K562 (cell line): ENCODE data around the gene DDX54. TPM values are rescaled to one million over a fixed set of nuclear protein-coding genes. Genes with fewer than 3 reads are reported as not detected.

ENCODE experiments used
- ATAC-seq: fragments of 200-7000 bp; cut with Tn5 transposase; 3 replicates; pipeline ENCODE4 v1.9.1; 2020; ENCODE audit warnings: moderate library complexity
- BruUV-seq: library from RNA; stranded (reverse); fragments of 400-500 nt; replicated peaks from 2 replicates; lab custom pipeline; 2021; lab: Mats Ljungman, UMichigan
- CTCF ChIA-PET: fragments of 300-600 bp; formaldehyde crosslinking; extraction: SDS; loops from one replicate; lab custom pipeline; 2021; ENCODE audit warnings: low intra/inter-chr PET ratio; lab: Yijun Ruan, JAX
- POLR2A ChIA-PET: fragments of 300-600, 350-650 bp; sonication (Branson Sonifier 250); formaldehyde crosslinking; extraction: SDS; loops from one replicate; lab custom pipeline; 2021; ENCODE audit warnings: antibody characterized with exemption, inconsistent platforms; lab: Yijun Ruan, JAX
- DNase-seq, 4 experiments: peaks; one replicate each; pipeline versions ENCODE4 v3.0.0 to v3.0.0-alpha.2; 2011 to 2018; ENCODE audit warnings: low spot score in 3 of 4, mixed read lengths in 3 of 4; ENCODE audit errors: extremely low read depth in 1 of 4
- FAIRE-seq: peaks from 2 replicates; lab custom pipeline; 2011; peaks lifted over from hg19 to GRCh38; lab: Jason Lieb, UNC
- H2AFZ ChIP-seq: 2 replicates; pipeline ENCODE4 v1.6.0; 2011; ENCODE audit warnings: low read depth, low read length, control low read depth, inconsistent platforms
- H3K27ac ChIP-seq: fragments of 200-600 bp; 3 replicates; pipeline ENCODE4 v1.8.0; 2011; ENCODE audit warnings: low read depth, mild to moderate bottlenecking, control low read depth, inconsistent platforms, low read length, moderate library complexity, mixed read lengths; ENCODE audit errors: extremely low read depth
- H3K27me3 ChIP-seq, 2 experiments: fragments of 300-600 bp in 1 of 2; 2 replicates in 1 of 2; 3 replicates in 1 of 2; pipeline versions ENCODE4 v1.6.0 to v1.8.0; 2011; ENCODE audit warnings: inconsistent platforms in 2 of 2, low read length in 2 of 2, mild to moderate bottlenecking in 1 of 2, mixed read lengths in 1 of 2, moderate library complexity in 1 of 2; ENCODE audit not compliant: control insufficient read depth in 2 of 2, insufficient read depth in 2 of 2
- H3K36me3 ChIP-seq: fragments of 300-600 bp; 3 replicates; pipeline ENCODE4 v1.8.0; 2011; ENCODE audit warnings: mild to moderate bottlenecking, low read length, inconsistent platforms; ENCODE audit not compliant: control insufficient read depth, insufficient read depth
- H3K4me1 ChIP-seq, 2 experiments: fragments of 200-600 bp in 1 of 2; replicated peaks in 1 of 2; 2 replicates in 1 of 2; 3 replicates in 1 of 2; pipeline versions ENCODE4 v1.5.1 to v1.8.0; 2011; ENCODE audit warnings: inconsistent platforms in 2 of 2, low read length in 2 of 2, mild to moderate bottlenecking in 1 of 2, mixed read lengths in 1 of 2, moderate library complexity in 1 of 2; ENCODE audit not compliant: control insufficient read depth in 2 of 2, insufficient read depth in 2 of 2
- H3K4me2 ChIP-seq: 2 replicates; pipeline ENCODE4 v1.6.1; 2011; ENCODE audit warnings: low read length, control low read depth, inconsistent platforms, mixed read lengths; ENCODE audit not compliant: insufficient read depth
- H3K4me3 ChIP-seq: fragments of 200-600 bp; sonication (generic), shearing (Covaris generic); 2 replicates; pipeline ENCODE4 v1.5.1; 2016; ENCODE audit warnings: control low read depth, inconsistent platforms
- H3K79me2 ChIP-seq: fragments of 200-600 bp; 3 replicates; pipeline ENCODE4 v1.8.0; 2011; ENCODE audit warnings: low read length, inconsistent platforms; ENCODE audit not compliant: control insufficient read depth, insufficient read depth
- H3K9ac ChIP-seq, 2 experiments: 2 replicates each; pipeline versions ENCODE4 v1.6.0 to v1.6.1; 2011; ENCODE audit warnings: low read depth in 2 of 2, low read length in 2 of 2, control low read depth in 1 of 2, inconsistent platforms in 1 of 2, mild to moderate bottlenecking in 1 of 2, mixed read lengths in 1 of 2; ENCODE audit not compliant: insufficient read depth in 1 of 2
- H3K9me1 ChIP-seq: one replicate; pipeline ENCODE4 v1.6.0; 2011; ENCODE audit warnings: inconsistent platforms, mild to moderate bottlenecking, low read length, moderate library complexity; ENCODE audit not compliant: control insufficient read depth, insufficient read depth
- H3K9me3 ChIP-seq: replicated peaks from 2 replicates; pipeline ENCODE4 v1.5.1; 2011; ENCODE audit warnings: low read depth, low read length, inconsistent platforms; ENCODE audit not compliant: control insufficient read depth, insufficient read depth
- H4K20me1 ChIP-seq: replicated peaks from 2 replicates; pipeline ENCODE4 v1.6.1; 2011; ENCODE audit warnings: low read length, inconsistent platforms, mixed read lengths; ENCODE audit not compliant: control insufficient read depth, insufficient read depth
- BRF1 ChIP-seq: IDR thresholded peaks from 3 replicates; pipeline ENCODE4 v1.6.1; 2011; ENCODE audit warnings: borderline replicate concordance, mild to moderate bottlenecking; ENCODE audit not compliant: insufficient read length; ENCODE audit errors: extremely low read depth
- CBX1 ChIP-seq: sonication (generic); IDR thresholded peaks from 2 replicates; pipeline ENCODE4 v1.6.1; 2016; ENCODE audit warnings: antibody characterized with exemption, low read depth, mild to moderate bottlenecking
- CBX2 ChIP-seq: fragments of 200-600 bp; sonication (generic); IDR thresholded peaks from one replicate; pipeline ENCODE4 v1.6.1; 2012; ENCODE audit warnings: mild to moderate bottlenecking, low read length, inconsistent platforms; ENCODE audit not compliant: insufficient read depth, poor library complexity, severe bottlenecking
- CREB5 ChIP-seq: fragments of 250-450 bp; sonication (Bioruptor Pico); IDR thresholded peaks from 2 replicates; pipeline ENCODE4 v1.5.0; 2020; ENCODE audit warnings: mild to moderate bottlenecking
- ESRRA ChIP-seq: fragments of 450-650 bp; IDR thresholded peaks from 2 replicates; pipeline ENCODE4 v1.6.1; 2014; ENCODE audit warnings: low read depth, mild to moderate bottlenecking, moderate library complexity, borderline replicate concordance
- ETV5 ChIP-seq: sonication (generic); formaldehyde crosslinking; IDR thresholded peaks from 2 replicates; pipeline ENCODE4 v1.4.0; 2020; ENCODE audit warnings: low read depth, mild to moderate bottlenecking, missing genetic modification reagents
- GTF2E2 ChIP-seq: fragments of 200-800 bp; sonication (Bioruptor generic); IDR thresholded peaks from 2 replicates; pipeline ENCODE4 v1.6.1; 2016; ENCODE audit warnings: missing genetic modification characterization, missing compliant biosample characterization
- HDAC1 ChIP-seq, 2 experiments: fragments of 450-650 bp; IDR thresholded peaks; 2 replicates each; pipeline ENCODE4 v1.6.1; 2016 to 2017; ENCODE audit warnings: inconsistent platforms in 1 of 2, mild to moderate bottlenecking in 1 of 2, moderate library complexity in 1 of 2
- NEUROD1 ChIP-seq: fragments of 150-350 bp; IDR thresholded peaks from 2 replicates; pipeline ENCODE4 v1.6.1; 2014; ENCODE audit warnings: borderline replicate concordance, low read length, low read depth; ENCODE audit not compliant: partially characterized antibody
- NONO ChIP-seq, 2 experiments: fragments of 200-400 bp in 1 of 2; fragments of 450-650 bp in 1 of 2; formaldehyde crosslinking in 1 of 2; IDR thresholded peaks; 2 replicates each; pipeline ENCODE4 v1.6.1; 2017; ENCODE audit warnings: low read depth in 2 of 2, mild to moderate bottlenecking in 2 of 2, moderate library complexity in 2 of 2, low read length in 1 of 2
- TCF7 ChIP-seq: sonication (generic); IDR thresholded peaks from 2 replicates; pipeline ENCODE4 v1.6.1; 2016; ENCODE audit warnings: antibody characterized with exemption, borderline replicate concordance
- UBTF ChIP-seq, 2 experiments: IDR thresholded peaks; 2 replicates each; pipeline ENCODE4 v1.6.1; 2012; ENCODE audit warnings: improper control_type of control experiment in 2 of 2, low read depth in 2 of 2, low read length in 2 of 2, borderline replicate concordance in 1 of 2
- WGBS: fragments of 100-300 bp; shearing (Covaris generic); methylation state at CpG from one replicate; pipeline ENCODE4 v1.1.6; 2016; ENCODE audit warnings: low coverage, mixed read lengths; ENCODE audit not compliant: insufficient coverage; ENCODE audit errors: missing lambda C conversion rate; 5-methylcytosine and 5-hydroxymethylcytosine counted together
- in situ Hi-C: fragments of 300-500 bp; cut with MboI; formaldehyde crosslinking; loops from 4 replicates; pipeline ENCODE4 v1.15.0; 2018; ENCODE audit warnings: inconsistent platforms, mixed read lengths
- intact Hi-C: fragments of 100-400 bp; cut with micrococcal nuclease; formaldehyde crosslinking; loops from 2 replicates; pipeline ENCODE4 v1.14.2; 2022
- polyA plus RNA-seq, 8 experiments: library from polyadenylated mRNA; depleted of rRNA in 4 of 8; stranded (reverse) in 5 of 8; unstranded in 3 of 8; fragments of >200 nt; fragmentation: Nextera tagmentation in 2 of 8; fragmentation: Illumina TruSeq in 1 of 8; extraction: Ambion mirVana in 2 of 8; extraction: Trizol in 1 of 8; gene quantifications; 2 replicates each; pipeline versions ENCODE4 v1.2.1 to v1.2.3, GENCODE V29; 2011 to 2014; ENCODE audit warnings: inconsistent platforms in 1 of 8, missing spikeins in 1 of 8
- total RNA-seq, 7 experiments: library from RNA; depleted of rRNA in 6 of 7; stranded (reverse); fragments of >200 nt in 6 of 7; fragmentation: Illumina TruSeq in 2 of 7; extraction: Trizol in 2 of 7; gene quantifications; 2 replicates each; pipeline versions ENCODE4 v1.2.1 to v1.2.3, GENCODE V29; 2011 to 2021; ENCODE audit warnings: low replicate concordance in 1 of 7
- TF ChIP-seq, protein P1 (sequence below): sonication (generic); formaldehyde crosslinking; IDR thresholded peaks from 2 replicates; pipeline ENCODE4 v1.8.1; 2022; ENCODE audit warnings: missing genetic modification reagents
- TF ChIP-seq, protein P2 (sequence below): sonication (generic); formaldehyde crosslinking; IDR thresholded peaks from 2 replicates; pipeline ENCODE4 v1.8.0; 2022; ENCODE audit warnings: mild to moderate bottlenecking, low read depth, missing genetic modification reagents

The DDX54 gene
- total and polyA plus RNA-seq, 9 of the 15 experiments (the other 6 are each of a cell fraction or from before 2014, with no cell fraction given): 1.4 to 135 (median 51.4) TPM

DNA sequence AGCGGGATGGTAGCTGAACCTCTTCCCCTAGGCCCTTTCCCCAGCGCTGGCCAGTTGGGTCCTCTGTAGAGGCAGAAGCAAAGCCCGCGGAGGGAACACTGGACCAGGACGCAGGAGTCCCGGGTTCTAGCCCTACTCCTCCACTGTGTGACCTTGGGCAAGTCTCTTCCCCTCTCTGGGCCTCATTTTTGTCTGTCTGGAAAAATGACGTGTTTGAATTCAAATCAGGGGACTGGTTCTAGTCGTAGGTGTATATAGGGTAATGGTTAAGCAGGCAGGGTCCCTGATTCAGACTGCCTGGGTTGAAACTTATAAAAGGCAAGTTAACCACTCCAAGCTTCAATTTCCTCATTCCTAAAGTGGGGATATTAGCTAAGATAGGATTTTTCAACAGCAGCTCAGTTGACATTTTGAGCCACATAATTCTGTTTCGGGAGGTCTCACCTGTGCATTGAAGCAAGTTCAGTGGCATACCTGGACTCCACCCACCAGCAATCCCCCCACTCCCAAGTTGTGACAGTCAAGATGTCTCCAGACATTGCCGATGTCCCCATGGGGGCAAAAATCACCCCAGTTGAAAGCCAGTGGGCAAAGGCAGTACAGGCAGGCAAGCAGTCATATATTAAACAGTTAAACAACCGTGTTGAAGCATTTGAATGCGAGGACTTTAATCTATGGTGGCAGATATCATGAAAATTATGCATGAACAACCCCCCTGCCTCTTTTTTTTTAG, 36.9 kb upstream of the DDX54 start:
- in situ Hi-C loops: no loop called here
- TF ChIP-seq GTF2E2 (tag) (no peak), NONO (IDR thresholded peaks at IDR 0.05; ENCODE audit: low read depth in 2 of 2, low read length in 1 of 2) (no peak), HDAC1 (IDR thresholded peaks at IDR 0.05) (peak in 1 of 2 experiments; percentile 5; a peak in 1 of 4 replicates), ETV5 (CRISPR knock-in tag) (no peak), CREB5 (no peak), CBX1 (0 out of 2 replicates have a peak, but pooled peaks have one; percentile 54), NEUROD1 (no peak), CBX2 (no peak), UBTF (IDR thresholded peaks at IDR 0.05; ENCODE audit: borderline replicate concordance in 1 of 2, low read depth in 2 of 2, low read length in 2 of 2) (no peak), BRF1 (no peak), ESRRA (peak; percentile 9), TCF7 (no peak)
- TF ChIP-seq, protein P1, sequence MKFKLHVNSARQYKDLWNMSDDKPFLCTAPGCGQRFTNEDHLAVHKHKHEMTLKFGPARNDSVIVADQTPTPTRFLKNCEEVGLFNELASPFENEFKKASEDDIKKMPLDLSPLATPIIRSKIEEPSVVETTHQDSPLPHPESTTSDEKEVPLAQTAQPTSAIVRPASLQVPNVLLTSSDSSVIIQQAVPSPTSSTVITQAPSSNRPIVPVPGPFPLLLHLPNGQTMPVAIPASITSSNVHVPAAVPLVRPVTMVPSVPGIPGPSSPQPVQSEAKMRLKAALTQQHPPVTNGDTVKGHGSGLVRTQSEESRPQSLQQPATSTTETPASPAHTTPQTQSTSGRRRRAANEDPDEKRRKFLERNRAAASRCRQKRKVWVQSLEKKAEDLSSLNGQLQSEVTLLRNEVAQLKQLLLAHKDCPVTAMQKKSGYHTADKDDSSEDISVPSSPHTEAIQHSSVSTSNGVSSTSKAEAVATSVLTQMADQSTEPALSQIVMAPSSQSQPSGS (CRISPR knock-in tag): no peak
- TF ChIP-seq, protein P2, sequence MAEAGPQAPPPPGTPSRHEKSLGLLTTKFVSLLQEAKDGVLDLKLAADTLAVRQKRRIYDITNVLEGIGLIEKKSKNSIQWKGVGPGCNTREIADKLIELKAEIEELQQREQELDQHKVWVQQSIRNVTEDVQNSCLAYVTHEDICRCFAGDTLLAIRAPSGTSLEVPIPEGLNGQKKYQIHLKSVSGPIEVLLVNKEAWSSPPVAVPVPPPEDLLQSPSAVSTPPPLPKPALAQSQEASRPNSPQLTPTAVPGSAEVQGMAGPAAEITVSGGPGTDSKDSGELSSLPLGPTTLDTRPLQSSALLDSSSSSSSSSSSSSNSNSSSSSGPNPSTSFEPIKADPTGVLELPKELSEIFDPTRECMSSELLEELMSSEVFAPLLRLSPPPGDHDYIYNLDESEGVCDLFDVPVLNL (CRISPR knock-in tag): no peak

More for the DNA sequence above, 36.9 kb upstream of the DDX54 start:
- Histone ChIP-seq H3K27me3 (no peaks in the 10 kb centered on the region), H3K36me3 (peaks cover 6% of the 10 kb centered on the region; the same call in 1 of the 3 replicates), H3K4me1 (peaks cover 13 to 23% of the 10 kb centered on the region in 2 experiments; a peak in 4 of 5 replicates), H3K4me3 (peak overlapping the region; percentile 67), H3K9me3 (no peaks in the 10 kb centered on the region), H3K9me1 (no peaks in the 10 kb centered on the region), H2AFZ (peak overlapping the region; percentile 50), H4K20me1 (no peaks in the 10 kb centered on the region), H3K27ac (peak overlapping the region; percentile 62), H3K4me2 (peak overlapping the region; percentile 76), H3K79me2 (peaks cover 19% of the 10 kb centered on the region), H3K9ac (peak overlapping the region; percentile 65 to 96)
- ChIA-PET CTCF (no interaction called here), POLR2A (interaction anchor here (0.6 to 3.6 kb wide), 13 partner anchors 9 to 124 kb away, joined by 3 to 30 read pairs (median 4); no protein-coding TSS in a partner anchor)
- intact Hi-C loops: no loop called here
- ATAC-seq (no peak), DNase-seq (peak in 1 of 4 experiments; percentile 62), FAIRE-seq (peak; percentile 23)
- WGBS: 2% methylated on average over 12 of the region's 12 CpGs
- BruUV-seq: TSS peak; percentile 71
